ENCODE data around the gene BID. TPM values are rescaled to one million over a fixed set of nuclear protein-coding genes. Genes with fewer than 3 reads are reported as not detected.
A peak's percentile ranks its signal among the peaks of the same experiment; 100 is the strongest.

BID gene
- total RNA-seq, 2 experiments from 2014 or later = 59.9 to 60.3 TPM

- H3K4me2 ChIP-seq (ENCODE audit: low read length) = no peak overlapping the region
- H3K4me1 ChIP-seq (ENCODE audit: insufficient read depth, low read length, poor library complexity, severe bottlenecking) = no peaks in the 10 kb centered on the region
- no peaks in the 10 kb centered on the region for H3K79me2 ChIP-seq (ENCODE audit: insufficient read depth, low read depth, low read length)
- H4K20me1 ChIP-seq (ENCODE audit: insufficient read depth, low read length) = no peaks in the 10 kb centered on the region; the same call in 1 of the 2 replicates
- POLR2A ChIA-PET = no interaction called here
- H3K9me3 ChIP-seq (ENCODE audit: low read length) = no peaks in the 10 kb centered on the region
- BruUV-seq (replicated peaks) = no TSS peak
- no peak overlapping the region for H3K4me3 ChIP-seq (ENCODE audit: low read depth, low read length, poor library complexity, severe bottlenecking)
- peaks cover 93% of the 10 kb centered on the region for H3K36me3 ChIP-seq (ENCODE audit: insufficient read depth, low read length)
- no peak overlapping the region for H3K27ac ChIP-seq (ENCODE audit: low read depth, low read length, poor library complexity, severe bottlenecking)
- TF ChIP-seq EZH2phosphoT487 (IDR thresholded peaks at IDR 0.05; ENCODE audit: borderline replicate concordance, low read depth, low read length) (no peak), CTCF (conservative IDR thresholded peaks at IDR 0.05; ENCODE audit: low read length) (no peak)
- CTCF ChIA-PET (ENCODE audit: unreplicated experiment) = no interaction called here
- no peak overlapping the region for H2AFZ ChIP-seq (ENCODE audit: low read length)
- intact Hi-C loops (cut with micrococcal nuclease; ENCODE audit: unreplicated experiment) = no loop called here
- DNase-seq (ENCODE audit: low spot score) = no peak
- no peaks in the 10 kb centered on the region for H3K9me2 ChIP-seq (ENCODE audit: insufficient read depth, low read length)
Measured at GRCh38 chr22:17823226-17823625, 49.0 kb upstream of the BID start.

GRCh38 chr22:17822087-17822486 is 47.8 kb upstream of the BID start:
- no peaks in the 10 kb centered on the region for H3K4me1 ChIP-seq (ENCODE audit: insufficient read depth, low read length, poor library complexity, severe bottlenecking)
- no peak overlapping the region for H2AFZ ChIP-seq (ENCODE audit: low read length)
- H3K9me2 ChIP-seq (ENCODE audit: insufficient read depth, low read length) = no peaks in the 10 kb centered on the region
- CTCF ChIA-PET (ENCODE audit: unreplicated experiment) = interaction anchor here (0.6 kb wide), 1 partner anchor 158 kb away, joined by 3 read pairs; no protein-coding TSS in a partner anchor
- no peak overlapping the region for H3K27ac ChIP-seq (ENCODE audit: low read depth, low read length, poor library complexity, severe bottlenecking)
- no peaks in the 10 kb centered on the region for H3K79me2 ChIP-seq (ENCODE audit: insufficient read depth, low read depth, low read length)
- DNase-seq (ENCODE audit: low spot score) = no peak
- H3K4me3 ChIP-seq (ENCODE audit: low read depth, low read length, poor library complexity, severe bottlenecking) = no peak overlapping the region
- no peaks in the 10 kb centered on the region for H3K9me3 ChIP-seq (ENCODE audit: low read length)
- no peaks in the 10 kb centered on the region for H4K20me1 ChIP-seq (ENCODE audit: insufficient read depth, low read length)
- intact Hi-C loops (cut with micrococcal nuclease; ENCODE audit: unreplicated experiment) = no loop called here
- TF ChIP-seq EZH2phosphoT487 (IDR thresholded peaks at IDR 0.05; ENCODE audit: borderline replicate concordance, low read depth, low read length) (no peak), CTCF (conservative IDR thresholded peaks at IDR 0.05; ENCODE audit: low read length) (no peak)
- BruUV-seq (replicated peaks) = no TSS peak
- H3K4me2 ChIP-seq (ENCODE audit: low read length) = no peak overlapping the region
- POLR2A ChIA-PET = no interaction called here
- peaks cover 91% of the 10 kb centered on the region for H3K36me3 ChIP-seq (ENCODE audit: insufficient read depth, low read length)

- intact Hi-C loops (cut with micrococcal nuclease; ENCODE audit: unreplicated experiment) = no loop called here
Measured at GRCh38 chr22:17820879-17821439, 46.7 kb upstream of the BID start.

More at GRCh38 chr22:17820879-17821439, 46.7 kb upstream of the BID start:
- POLR2A ChIA-PET = no interaction called here
- CTCF ChIA-PET (ENCODE audit: unreplicated experiment) = no interaction called here
- peak; percentile 12 for DNase-seq (ENCODE audit: low spot score)
- H2AFZ ChIP-seq (ENCODE audit: low read length) = no peak overlapping the region
- no peaks in the 10 kb centered on the region for H4K20me1 ChIP-seq (ENCODE audit: insufficient read depth, low read length)
- no peaks in the 10 kb centered on the region for H3K79me2 ChIP-seq (ENCODE audit: insufficient read depth, low read depth, low read length)
- no peak overlapping the region for H3K4me3 ChIP-seq (ENCODE audit: low read depth, low read length, poor library complexity, severe bottlenecking)
- BruUV-seq (replicated peaks) = no TSS peak
- H3K4me1 ChIP-seq (ENCODE audit: insufficient read depth, low read length, poor library complexity, severe bottlenecking) = no peaks in the 10 kb centered on the region
- H3K27ac ChIP-seq (ENCODE audit: low read depth, low read length, poor library complexity, severe bottlenecking) = no peak overlapping the region
- TF ChIP-seq EZH2phosphoT487 (IDR thresholded peaks at IDR 0.05; ENCODE audit: borderline replicate concordance, low read depth, low read length) (no peak), CTCF (conservative IDR thresholded peaks at IDR 0.05; ENCODE audit: low read length) (no peak)
- H3K4me2 ChIP-seq (ENCODE audit: low read length) = no peak overlapping the region
- no peaks in the 10 kb centered on the region for H3K9me2 ChIP-seq (ENCODE audit: insufficient read depth, low read length)
- no peaks in the 10 kb centered on the region for H3K9me3 ChIP-seq (ENCODE audit: low read length)
- H3K36me3 ChIP-seq (ENCODE audit: insufficient read depth, low read length) = peaks cover 91% of the 10 kb centered on the region

All from OCI-LY7 (cell line).